Retinal pigment epithelial cell (primary cell): Measurements from ENCODE around the gene ZP1.

ENCODE experiments used
- DNase-seq: peaks from one replicate; pipeline ENCODE4 v3.0.0-alpha.2; 2010; ENCODE audit warnings: low read depth
- H3K4me3 ChIP-seq: 2 replicates; pipeline ENCODE4 v1.5.1; 2011; ENCODE audit warnings: mild to moderate bottlenecking, low read length, control low read depth, moderate library complexity
- TF ChIP-seq, protein P1 (sequence below): conservative IDR thresholded peaks from 2 replicates; pipeline ENCODE4 v1.5.1; 2011; ENCODE audit warnings: low read depth, low read length, control low read depth, inconsistent platforms

Gene ZP1

GRCh38 chr11:60852117-60852981 lies 15.0 kb upstream of the ZP1 start:
- TF ChIP-seq, protein P1, sequence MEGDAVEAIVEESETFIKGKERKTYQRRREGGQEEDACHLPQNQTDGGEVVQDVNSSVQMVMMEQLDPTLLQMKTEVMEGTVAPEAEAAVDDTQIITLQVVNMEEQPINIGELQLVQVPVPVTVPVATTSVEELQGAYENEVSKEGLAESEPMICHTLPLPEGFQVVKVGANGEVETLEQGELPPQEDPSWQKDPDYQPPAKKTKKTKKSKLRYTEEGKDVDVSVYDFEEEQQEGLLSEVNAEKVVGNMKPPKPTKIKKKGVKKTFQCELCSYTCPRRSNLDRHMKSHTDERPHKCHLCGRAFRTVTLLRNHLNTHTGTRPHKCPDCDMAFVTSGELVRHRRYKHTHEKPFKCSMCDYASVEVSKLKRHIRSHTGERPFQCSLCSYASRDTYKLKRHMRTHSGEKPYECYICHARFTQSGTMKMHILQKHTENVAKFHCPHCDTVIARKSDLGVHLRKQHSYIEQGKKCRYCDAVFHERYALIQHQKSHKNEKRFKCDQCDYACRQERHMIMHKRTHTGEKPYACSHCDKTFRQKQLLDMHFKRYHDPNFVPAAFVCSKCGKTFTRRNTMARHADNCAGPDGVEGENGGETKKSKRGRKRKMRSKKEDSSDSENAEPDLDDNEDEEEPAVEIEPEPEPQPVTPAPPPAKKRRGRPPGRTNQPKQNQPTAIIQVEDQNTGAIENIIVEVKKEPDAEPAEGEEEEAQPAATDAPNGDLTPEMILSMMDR: no peak
- no peak overlapping the region for H3K4me3 ChIP-seq
- DNase-seq: no peak

- H3K4me3 ChIP-seq: no peak overlapping the region
- no peak for DNase-seq
- TF ChIP-seq, protein P1: no peak
These were observed 14.1 kb upstream of the ZP1 start for GRCh38 chr11:60852982-60853950.

- TF ChIP-seq, protein P1: no peak
- DNase-seq: no peak
- no peak overlapping the region for H3K4me3 ChIP-seq
These were observed 13.0 kb upstream of the ZP1 start for GRCh38 chr11:60854140-60854846.

DNA sequence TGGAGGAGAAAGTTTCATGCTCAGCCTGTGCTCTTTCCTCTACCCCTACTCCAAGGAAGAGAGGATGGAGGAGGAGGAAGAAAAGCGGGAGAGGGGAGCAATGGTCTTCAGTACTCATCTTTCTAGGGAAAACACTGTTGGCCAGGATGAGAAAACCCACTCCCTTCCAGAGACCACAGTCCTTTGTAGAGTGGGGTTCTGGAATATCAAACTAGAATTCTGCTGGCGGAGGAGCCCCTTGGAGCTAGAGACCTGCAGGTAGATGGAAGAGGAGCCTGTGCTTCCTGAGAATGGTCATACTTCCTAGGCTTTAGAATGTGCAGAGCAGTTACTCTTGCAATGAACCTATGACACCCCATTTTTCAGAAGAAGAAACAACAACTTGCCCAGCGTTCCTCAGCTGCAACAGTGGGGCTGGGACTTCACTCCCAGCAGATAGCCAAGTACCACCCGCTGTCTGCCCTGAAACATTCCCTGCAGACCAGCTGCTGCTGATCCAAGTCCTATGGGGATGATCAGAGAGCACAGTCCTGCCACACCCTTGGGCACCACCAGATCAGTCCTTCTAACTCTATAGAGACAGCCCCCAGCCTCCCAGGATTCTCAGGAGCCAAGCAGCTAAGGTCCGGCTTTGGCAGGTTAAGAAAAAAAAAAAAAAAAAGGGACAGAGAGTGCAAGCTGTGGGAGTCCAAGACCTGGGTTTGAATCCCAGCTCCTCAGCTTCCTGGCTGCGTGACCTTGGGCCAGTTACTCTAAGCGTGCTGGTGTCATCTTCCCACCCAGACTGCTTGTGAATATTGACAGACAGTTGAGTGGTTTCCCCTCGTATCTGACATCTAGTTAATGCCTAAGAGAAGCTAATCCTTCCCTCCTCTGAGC lies 12.3 kb upstream of the ZP1 start:
- TF ChIP-seq, protein P1: no peak
- H3K4me3 ChIP-seq: no peak overlapping the region
- no peak for DNase-seq

DNA sequence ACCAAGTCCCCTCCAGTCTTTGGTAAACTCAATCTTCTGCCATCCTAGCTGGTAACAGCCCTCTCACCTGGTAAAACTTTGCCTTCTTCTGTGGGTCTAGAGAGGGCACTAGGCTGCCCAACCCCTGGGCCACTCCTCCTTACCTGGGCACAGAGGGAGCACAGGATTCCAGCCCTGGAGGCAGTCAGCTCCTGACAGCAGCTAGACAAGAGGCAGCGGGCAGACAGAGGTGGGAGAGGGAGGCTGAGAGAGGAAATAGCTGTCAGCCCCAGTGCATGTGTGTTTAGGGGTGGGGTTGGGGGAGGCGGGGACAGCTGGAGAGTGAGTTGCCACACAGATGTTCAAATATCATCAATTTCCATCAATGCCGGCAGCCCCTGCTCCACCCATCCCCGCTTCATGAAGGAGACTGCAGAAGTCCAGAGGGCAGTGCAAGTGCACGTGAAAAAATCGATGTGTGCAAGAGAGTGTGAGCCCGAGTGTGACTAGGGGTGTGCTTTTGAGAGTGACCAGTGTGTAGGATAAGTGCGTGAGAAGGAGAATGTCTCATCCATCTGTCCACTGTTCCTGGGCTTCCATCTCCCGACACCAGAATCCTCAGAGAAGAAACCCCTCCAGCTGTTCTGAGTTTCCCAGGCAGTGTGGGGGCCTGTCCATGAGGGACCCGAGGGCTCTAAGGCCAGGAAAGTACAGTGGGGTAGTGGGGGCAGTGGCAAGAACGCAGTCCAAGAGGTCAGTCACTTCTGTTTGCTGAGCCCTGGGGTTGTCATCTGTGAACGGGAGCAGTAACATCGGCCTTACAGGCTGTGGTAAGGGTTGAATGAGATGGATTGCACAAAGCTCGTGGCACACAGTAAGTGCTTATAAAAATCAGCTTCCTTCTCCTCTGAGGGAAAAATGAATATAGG lies 11.4 kb upstream of the ZP1 start, which contains the start of gene PTGDR2:
TSS of gene PTGDR2 (minus strand) at position 225 of the 908 bp plus-strand sequence. CDS start 2,228 bp downstream, outside the sequence.
- no peak within 1 kb of the TSS for H3K4me3 ChIP-seq
- DNase-seq: no peak
- TF ChIP-seq, protein P1: no peak
